Ishikawa (cell line): ENCODE results near the gene LCN6.

Source experiments
- CEBPB ChIP-seq: IDR thresholded peaks from 2 replicates; pipeline ENCODE4 v1.6.1; 2012
- CREB1 ChIP-seq: IDR thresholded peaks from 2 replicates; pipeline ENCODE4 v1.6.1; 2012; ENCODE audit warnings: low read depth
- EGR1 ChIP-seq: IDR thresholded peaks from 2 replicates; pipeline ENCODE4 v1.6.1; 2012
- EP300 ChIP-seq: IDR thresholded peaks from 2 replicates; pipeline ENCODE4 v1.6.1; 2012; ENCODE audit warnings: borderline replicate concordance
- FOXM1 ChIP-seq: IDR thresholded peaks from 2 replicates; pipeline ENCODE4 v1.6.1; 2012; ENCODE audit warnings: low read depth, borderline replicate concordance
- MAX ChIP-seq: IDR thresholded peaks from 2 replicates; pipeline ENCODE4 v1.6.1; 2012
- NFIC ChIP-seq: IDR thresholded peaks from 2 replicates; pipeline ENCODE4 v1.6.1; 2012
- RAD21 ChIP-seq: IDR thresholded peaks from 2 replicates; pipeline ENCODE4 v1.6.1; 2012; ENCODE audit warnings: low read depth
- REST ChIP-seq: IDR thresholded peaks from 2 replicates; pipeline ENCODE4 v1.6.1; 2012; ENCODE audit warnings: low read depth, mild to moderate bottlenecking
- TAF1 ChIP-seq: IDR thresholded peaks from 2 replicates; pipeline ENCODE4 v1.6.1; 2012; ENCODE audit warnings: low read depth, mild to moderate bottlenecking
- TCF12 ChIP-seq: IDR thresholded peaks from 2 replicates; pipeline ENCODE4 v1.6.1; 2012; ENCODE audit warnings: low read depth
- TEAD4 ChIP-seq: IDR thresholded peaks from 2 replicates; pipeline ENCODE4 v1.6.1; 2012
- USF1 ChIP-seq: IDR thresholded peaks from 2 replicates; pipeline ENCODE4 v1.6.1; 2012
- YY1 ChIP-seq: IDR thresholded peaks from 2 replicates; pipeline ENCODE4 v1.6.1; 2012; ENCODE audit warnings: low read depth
- ZBTB7A ChIP-seq: IDR thresholded peaks from 2 replicates; pipeline ENCODE4 v1.6.1; 2012; ENCODE audit warnings: low read depth

The LCN6 gene

GRCh38 chr9:136754059-136754572 lies 5.8 kb upstream of the LCN6 start:
- TF ChIP-seq CREB1 (no peak), CEBPB (no peak), YY1 (no peak), REST (no peak), EGR1 (no peak), EP300 (no peak), RAD21 (no peak), TAF1 (no peak), ZBTB7A (no peak), FOXM1 (no peak), TEAD4 (no peak), TCF12 (no peak), USF1 (no peak), NFIC (no peak)

- TF ChIP-seq MAX (no peak), FOXM1 (no peak), EP300 (no peak), ZBTB7A (no peak)
Measured at GRCh38 chr9:136753371-136754058, 5.2 kb upstream of the LCN6 start.

GRCh38 chr9:136751814-136752213 lies 3.5 kb upstream of the LCN6 start:
- TF ChIP-seq TEAD4 (no peak), TAF1 (no peak), EGR1 (no peak), YY1 (no peak), CEBPB (no peak)

- TF ChIP-seq NFIC (no peak), EP300 (no peak), TCF12 (no peak), EGR1 (no peak), FOXM1 (no peak), USF1 (no peak), ZBTB7A (no peak)
Measured at GRCh38 chr9:136751244-136751643, 2.9 kb upstream of the LCN6 start.

- TF ChIP-seq YY1 (no peak), REST (no peak), ZBTB7A (no peak), CREB1 (no peak), RAD21 (no peak), EP300 (no peak), USF1 (no peak), EGR1 (no peak), TCF12 (no peak), FOXM1 (no peak)
Measured at GRCh38 chr9:136750526-136750925, 2.2 kb upstream of the LCN6 start.
